ENCODE measurements around the gene IL27RA. TPM values are rescaled to one million over a fixed set of nuclear protein-coding genes. Genes with fewer than 3 reads are reported as not detected.

The IL27RA gene
- total RNA-seq, 1 experiment from 2014 or later: 18.3 TPM

GRCh38 chr19:13997631-13997962 is 34.0 kb upstream of the IL27RA start:
- Histone ChIP-seq H3K9ac (ENCODE audit: low read length) (no peak overlapping the region), H3K9me2 (ENCODE audit: insufficient read depth) (no peaks in the 10 kb centered on the region), H3K4me1 (ENCODE audit: control insufficient read depth in 1 of 2, insufficient read depth in 2 of 2, low read length in 2 of 2) (no peaks in the 10 kb centered on the region), H3K9me3 (ENCODE audit: control insufficient read depth in 1 of 2, insufficient read depth in 1 of 2, low read depth in 1 of 2, low read length in 2 of 2) (peaks cover 6 to 7% of the 10 kb centered on the region in 2 experiments; a peak in 2 of 4 replicates), H3K4me3 (replicated peaks in 1 of 2; ENCODE audit: low read depth in 1 of 2, low read length in 2 of 2) (no peak overlapping the region), H3K79me2 (ENCODE audit: insufficient read depth, low read length) (0 out of 2 replicates have a peak, but pooled peaks cover 9% of the 10 kb centered on the region), H3K27ac (ENCODE audit: low read depth, low read length) (no peak overlapping the region), H4K20me1 (ENCODE audit: insufficient read depth) (no peaks in the 10 kb centered on the region), H3K36me3 (ENCODE audit: control insufficient read depth in 1 of 2, insufficient read depth in 2 of 2, low read length in 2 of 2) (0 out of 4 replicates have a peak, but pooled peaks cover 0 to 12% of the 10 kb centered on the region in 2 experiments), H2AFZ (ENCODE audit: low read depth, low read length, poor library complexity, severe bottlenecking) (no peak overlapping the region), H3K4me2 (ENCODE audit: low read length) (no peak overlapping the region), H3K27me3 (ENCODE audit: insufficient read depth, low read length) (no peaks in the 10 kb centered on the region)
- ChIA-PET RAD21 (ENCODE audit: low non-redundant PET in 1 of 2, low total read pairs in 2 of 2, uncharacterized antibody in 2 of 2, unreplicated experiment in 2 of 2) (no interaction called here), CTCF (no interaction called here), POLR2A (no interaction called here)
- DNase-seq (ENCODE audit: low read depth, low spot score) (no peak), ATAC-seq (no peak)
- no TSS peak for BruUV-seq (replicated peaks)
- TF ChIP-seq CBX3 (IDR thresholded peaks at IDR 0.05; ENCODE audit: low read depth): no peak
- TF ChIP-seq SIN3A (IDR thresholded peaks at IDR 0.05; ENCODE audit: low read depth): no peak
- TF ChIP-seq POLR2AphosphoS5 (IDR thresholded peaks at IDR 0.05; ENCODE audit: low read depth, low read length): no peak
- no peak for TF ChIP-seq ZBTB33 (IDR thresholded peaks at IDR 0.05; ENCODE audit: extremely low read depth, insufficient replicate concordance, low read length)
- TF ChIP-seq TCF7L2 (IDR thresholded peaks at IDR 0.05; ENCODE audit: borderline replicate concordance, extremely low read depth, insufficient read depth, insufficient read length): no peak
- no peak for TF ChIP-seq ZFX (IDR thresholded peaks at IDR 0.05)
- no peak for TF ChIP-seq MAX (IDR thresholded peaks at IDR 0.05)
- TF ChIP-seq JUND (IDR thresholded peaks at IDR 0.05): no peak
- TF ChIP-seq REST (IDR thresholded peaks at IDR 0.05; ENCODE audit: low read depth): no peak
- no peak for TF ChIP-seq EZH2phosphoT487 (IDR thresholded peaks at IDR 0.05; ENCODE audit: borderline replicate concordance)
- intact Hi-C loops (cut with micrococcal nuclease): no loop called here

Measured in HCT116 (cell line).